ENCODE results near the gene DMAP1. TPM values are rescaled to one million over a fixed set of nuclear protein-coding genes. Genes with fewer than 3 reads are reported as not detected.

The DMAP1 gene
- total and polyA plus RNA-seq, 2 of the 8 experiments (the other 6 are each of a cell fraction or from before 2014, with no cell fraction given), result 36.4 to 42.4 TPM

- Histone ChIP-seq H3K18ac (ENCODE audit: extremely low read depth, low read length) (no peak overlapping the region), H3K14ac (ENCODE audit: insufficient read length) (no peak overlapping the region), H3K56ac (replicated peaks; ENCODE audit: insufficient read length, low read depth, low read length) (no peak overlapping the region), H4K91ac (replicated peaks; ENCODE audit: insufficient read length, low read length) (no peak overlapping the region), H3K4me1 (replicated peaks in 1 of 4; ENCODE audit: control insufficient read depth in 3 of 4, insufficient read depth in 4 of 4, low read length in 3 of 4) (peaks cover 0 to under 1% (median 0%) of the 10 kb centered on the region in 4 experiments; a peak in 2 of 7 replicates), H3K23ac (ENCODE audit: insufficient read length) (no peak overlapping the region), H2BK15ac (ENCODE audit: low read length) (no peak overlapping the region), H3K9me3 (ENCODE audit: insufficient read depth in 2 of 2, low read depth in 1 of 2, low read length in 1 of 2) (no peaks in the 10 kb centered on the region), H3K4me3 (ENCODE audit: extremely low read depth in 1 of 4, insufficient read depth in 2 of 4, low read depth in 3 of 4, low read length in 4 of 4) (no peak overlapping the region), H2AFZ (ENCODE audit: low read length) (no peak overlapping the region), H3K79me1 (ENCODE audit: low read depth, low read length) (no peaks in the 10 kb centered on the region; the same call in 1 of the 2 replicates), H3K4ac (replicated peaks; ENCODE audit: insufficient read length, low read depth, low read length) (no peak overlapping the region), H3K79me2 (ENCODE audit: control insufficient read depth in 1 of 2, insufficient read depth in 2 of 2, low read length in 2 of 2) (0 out of 4 replicates have a peak, but pooled peaks cover 0 to under 1% of the 10 kb centered on the region in 2 experiments), H3K23me2 (ENCODE audit: low read depth, low read length) (no peaks in the 10 kb centered on the region), H2BK12ac (ENCODE audit: low read depth, low read length) (no peak overlapping the region), H3K36me3 (ENCODE audit: control insufficient read depth in 2 of 4, insufficient read depth in 4 of 4, low read length in 3 of 4) (peaks cover 23 to 45% (median 31%) of the 10 kb centered on the region in 4 experiments), H3K27ac (ENCODE audit: low read depth, low read length) (no peak overlapping the region), H2BK120ac (replicated peaks; ENCODE audit: low read depth, low read length) (no peak overlapping the region), H2BK20ac (ENCODE audit: low read length) (no peak overlapping the region), H3K4me2 (ENCODE audit: insufficient read depth in 1 of 2, low read depth in 2 of 2, low read length in 2 of 2) (no peak overlapping the region), H3K27me3 (replicated peaks in 1 of 4; ENCODE audit: control insufficient read depth in 3 of 4, extremely low read depth in 1 of 4, insufficient read depth in 3 of 4, low read length in 3 of 4) (no peaks in the 10 kb centered on the region), H2BK5ac (ENCODE audit: low read depth, low read length) (no peak overlapping the region), H4K8ac (ENCODE audit: extremely low read depth, insufficient read depth, low read length) (no peak overlapping the region; the same call in 1 of the 2 replicates), H2AK5ac (ENCODE audit: low read depth, low read length) (no peak overlapping the region), H4K20me1 (replicated peaks in 1 of 2; ENCODE audit: control insufficient read depth in 1 of 2, insufficient read depth in 2 of 2, low read length in 2 of 2) (peaks cover 2 to 17% of the 10 kb centered on the region in 2 experiments), H4K5ac (ENCODE audit: insufficient read length, low read depth, low read length) (no peak overlapping the region), H3K9ac (replicated peaks in 1 of 4; ENCODE audit: extremely low read depth in 1 of 4, low read depth in 3 of 4, low read length in 3 of 4) (no peak overlapping the region)
- TF ChIP-seq USF2 (IDR thresholded peaks at IDR 0.05; ENCODE audit: low read length) (no peak), EGR1 (IDR thresholded peaks at IDR 0.05; ENCODE audit: borderline replicate concordance, low read depth, low read length) (no peak), CTBP2 (IDR thresholded peaks at IDR 0.05; ENCODE audit: borderline replicate concordance, insufficient read depth, insufficient read length, low read length) (no peak), ATF2 (IDR thresholded peaks at IDR 0.05; ENCODE audit: low read length) (no peak), POLR2A (IDR thresholded peaks at IDR 0.05; ENCODE audit: control extremely low read depth in 1 of 2, low read depth in 2 of 2, low read length in 2 of 2) (no peak)
- DNase-seq (ENCODE audit: low read depth in 1 of 2, low spot score in 2 of 2), result no peak
- WGBS, 2 experiments (ENCODE audit: extremely low coverage in 1 of 2, insufficient coverage in 1 of 2, insufficient read length in 1 of 2, insufficient replicate concordance in 2 of 2, low coverage in 1 of 2, low lambda C conversion rate in 2 of 2, missing lambda C conversion rate in 1 of 2), result 88% methylated on average over 6 of the region's 6 CpGs; no CpG with 5 or more reads in 1 of the 2 experiments
- no peak for FAIRE-seq
- POLR2A ChIA-PET (ENCODE audit: partially characterized antibody), result interaction anchor here (1.1 to 1.2 kb wide), 2 partner anchors 42 to 86 kb away, joined by 3 read pairs; no protein-coding TSS in a partner anchor
- CTCF ChIA-PET (ENCODE audit: partially characterized antibody), result interaction anchor here (0.9 to 18.7 kb wide), 19 partner anchors 8 to 777 kb away, joined by 3 to 250 read pairs (median 9); no protein-coding TSS in a partner anchor
Observed at GRCh38 chr1:44219301-44219626, 6.0 kb downstream of the DMAP1 start.

Measured in H1 (cell line).